Keratinocyte (primary cell): ENCODE measurements around the gene CD34. TPM values are rescaled to one million over a fixed set of nuclear protein-coding genes. Genes with fewer than 3 reads are reported as not detected.

ENCODE experiments used
- DNase-seq: peaks from one replicate; pipeline ENCODE4 v3.0.0-alpha.2; 2011; ENCODE audit warnings: low read depth, missing footprints, low spot score
- FAIRE-seq: peaks from 2 replicates; lab custom pipeline; 2011; peaks lifted over from hg19 to GRCh38; lab: Jason Lieb, UNC
- H2AFZ ChIP-seq: 2 replicates; pipeline ENCODE4 v1.6.0; 2012; ENCODE audit warnings: low read length, control low read depth, inconsistent platforms; ENCODE audit not compliant: control insufficient read depth
- H3K27ac ChIP-seq: 2 replicates; pipeline ENCODE4 v1.5.1; 2011; ENCODE audit warnings: low read length; ENCODE audit not compliant: control insufficient read depth, insufficient read depth
- H3K27me3 ChIP-seq: 3 replicates; pipeline ENCODE4 v1.6.0; 2011; ENCODE audit warnings: low read length; ENCODE audit not compliant: control insufficient read depth, insufficient read depth; ENCODE audit errors: extremely low read depth
- H3K36me3 ChIP-seq, 2 experiments: 2 replicates in 1 of 2; 3 replicates in 1 of 2; pipeline ENCODE4 v1.5.1; 2011; ENCODE audit warnings: low read length in 2 of 2, mild to moderate bottlenecking in 1 of 2; ENCODE audit not compliant: control insufficient read depth in 2 of 2, insufficient read depth in 2 of 2; ENCODE audit errors: extremely low read depth in 1 of 2
- H3K4me1 ChIP-seq: 3 replicates; pipeline ENCODE4 v1.5.1; 2011; ENCODE audit warnings: low read length; ENCODE audit not compliant: control insufficient read depth, insufficient read depth; ENCODE audit errors: extremely low read depth
- H3K4me2 ChIP-seq: 3 replicates; pipeline ENCODE4 v1.6.0; 2011; ENCODE audit warnings: low read depth, low read length; ENCODE audit not compliant: control insufficient read depth, insufficient read depth; ENCODE audit errors: extremely low read depth
- H3K4me3 ChIP-seq, 3 experiments: fragments of 200-600 bp in 1 of 3; sonication (generic) in 1 of 3; 2 replicates in 2 of 3; 3 replicates in 1 of 3; pipeline ENCODE4 v1.5.1; 2011 to 2016; ENCODE audit warnings: low read length in 3 of 3, mild to moderate bottlenecking in 3 of 3, control low read depth in 2 of 3, inconsistent platforms in 1 of 3, low read depth in 1 of 3, mixed read lengths in 1 of 3, mixed run types in 1 of 3, moderate library complexity in 1 of 3; ENCODE audit not compliant: control insufficient read depth in 2 of 3, insufficient read depth in 2 of 3; ENCODE audit errors: extremely low read depth in 1 of 3
- H3K79me2 ChIP-seq: 2 replicates; pipeline ENCODE4 v1.6.0; 2012; ENCODE audit warnings: low read length; ENCODE audit not compliant: control insufficient read depth, insufficient read depth
- H3K9ac ChIP-seq: 3 replicates; pipeline ENCODE4 v1.6.0; 2011; ENCODE audit warnings: low read length; ENCODE audit not compliant: control insufficient read depth, insufficient read depth; ENCODE audit errors: extremely low read depth
- H3K9me1 ChIP-seq: 3 replicates; pipeline ENCODE4 v1.6.0; 2011; ENCODE audit warnings: low read length; ENCODE audit not compliant: control insufficient read depth, insufficient read depth; ENCODE audit errors: extremely low read depth
- H3K9me3 ChIP-seq: 2 replicates; pipeline ENCODE4 v1.5.1; 2012; ENCODE audit warnings: low read depth, low read length; ENCODE audit not compliant: control insufficient read depth
- H4K20me1 ChIP-seq: 3 replicates; pipeline ENCODE4 v1.6.0; 2011; ENCODE audit warnings: low read length; ENCODE audit not compliant: control insufficient read depth, insufficient read depth; ENCODE audit errors: extremely low read depth
- EZH2 ChIP-seq: IDR thresholded peaks from one replicate; pipeline ENCODE4 v1.6.1; 2012; ENCODE audit warnings: inconsistent platforms, mild to moderate bottlenecking, low read length, moderate library complexity
- dilution Hi-C: fragments of 300-500 bp; cut with MboI; formaldehyde crosslinking; loops from one replicate; pipeline ENCODE4 v1.7.0; 2020; ENCODE audit warnings: low sequenced_read_pairs; ENCODE audit not compliant: extremely low pct_ligation_motif_present
- polyA plus RNA-seq, 5 experiments: library from polyadenylated mRNA; depleted of rRNA in 3 of 5; stranded (reverse) in 3 of 5; stranded (forward) in 1 of 5; unstranded in 1 of 5; fragments of >200 nt; gene quantifications; 1 replicate in 1 of 5; 2 replicates in 3 of 5; 3 replicates in 1 of 5; pipeline versions ENCODE4 v1.2.1 to v1.2.3, GENCODE V29; 2011 to 2012; ENCODE audit warnings: missing spikeins in 2 of 5, low read depth in 1 of 5, low replicate concordance in 1 of 5
- TF ChIP-seq, protein P1 (sequence below), 3 experiments: IDR thresholded peaks in 1 of 3; conservative IDR thresholded peaks in 1 of 3; optimal IDR thresholded peaks in 1 of 3; 2 replicates in 2 of 3; 3 replicates in 1 of 3; pipeline versions ENCODE3 to v1.5.1; 2011; ENCODE audit warnings: low read length in 3 of 3, mild to moderate bottlenecking in 3 of 3, moderate library complexity in 2 of 3, control low read depth in 1 of 3, inconsistent platforms in 1 of 3; ENCODE audit not compliant: insufficient read depth in 2 of 3; ENCODE audit errors: extremely low read depth in 1 of 3

Gene CD34
- polyA plus RNA-seq, 1 donor (not counting 4 experiments of a cell fraction or from before 2014, with no cell fraction given): 0.03 TPM

DNA sequence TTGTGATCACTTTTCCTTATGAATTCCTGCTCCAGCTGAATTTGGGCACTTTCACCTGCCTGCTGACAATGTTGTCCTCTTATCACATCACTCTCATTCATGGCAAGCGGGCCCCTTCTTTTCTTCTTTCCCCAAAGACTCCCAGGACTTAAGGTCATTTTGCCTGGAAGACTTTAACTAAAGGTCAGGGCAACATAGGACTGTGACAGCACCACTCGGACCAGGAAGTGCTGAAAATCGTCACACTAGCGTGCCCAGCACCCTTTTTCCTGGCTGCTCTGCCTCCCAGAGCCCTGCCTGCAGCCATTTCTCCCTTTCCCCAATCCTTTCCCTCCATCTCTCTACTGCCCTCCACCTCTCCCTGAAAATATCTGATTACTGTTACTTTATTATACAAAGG lies 35.4 kb downstream of the CD34 start:
- no peak overlapping the region for H3K27ac ChIP-seq
- H3K79me2 ChIP-seq: no peaks in the 10 kb centered on the region
- FAIRE-seq (no peak), DNase-seq (no peak)
- no peaks in the 10 kb centered on the region for H3K27me3 ChIP-seq
- H2AFZ ChIP-seq: no peak overlapping the region
- no peaks in the 10 kb centered on the region for H3K9me3 ChIP-seq
- H3K4me3 ChIP-seq: no peak overlapping the region
- H3K9ac ChIP-seq: no peak overlapping the region
- H4K20me1 ChIP-seq: no peaks in the 10 kb centered on the region
- dilution Hi-C loops: no loop called here
- no peaks in the 10 kb centered on the region for H3K36me3 ChIP-seq
- H3K4me1 ChIP-seq: peaks cover 13% of the 10 kb centered on the region
- no peak overlapping the region for H3K4me2 ChIP-seq
- no peaks in the 10 kb centered on the region for H3K9me1 ChIP-seq
- TF ChIP-seq EZH2: no peak
- TF ChIP-seq, protein P1, sequence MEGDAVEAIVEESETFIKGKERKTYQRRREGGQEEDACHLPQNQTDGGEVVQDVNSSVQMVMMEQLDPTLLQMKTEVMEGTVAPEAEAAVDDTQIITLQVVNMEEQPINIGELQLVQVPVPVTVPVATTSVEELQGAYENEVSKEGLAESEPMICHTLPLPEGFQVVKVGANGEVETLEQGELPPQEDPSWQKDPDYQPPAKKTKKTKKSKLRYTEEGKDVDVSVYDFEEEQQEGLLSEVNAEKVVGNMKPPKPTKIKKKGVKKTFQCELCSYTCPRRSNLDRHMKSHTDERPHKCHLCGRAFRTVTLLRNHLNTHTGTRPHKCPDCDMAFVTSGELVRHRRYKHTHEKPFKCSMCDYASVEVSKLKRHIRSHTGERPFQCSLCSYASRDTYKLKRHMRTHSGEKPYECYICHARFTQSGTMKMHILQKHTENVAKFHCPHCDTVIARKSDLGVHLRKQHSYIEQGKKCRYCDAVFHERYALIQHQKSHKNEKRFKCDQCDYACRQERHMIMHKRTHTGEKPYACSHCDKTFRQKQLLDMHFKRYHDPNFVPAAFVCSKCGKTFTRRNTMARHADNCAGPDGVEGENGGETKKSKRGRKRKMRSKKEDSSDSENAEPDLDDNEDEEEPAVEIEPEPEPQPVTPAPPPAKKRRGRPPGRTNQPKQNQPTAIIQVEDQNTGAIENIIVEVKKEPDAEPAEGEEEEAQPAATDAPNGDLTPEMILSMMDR (optimal IDR thresholded peaks at IDR 0.05 in 1 of 3, IDR thresholded peaks at IDR 0.05 in 1 of 3, conservative IDR thresholded peaks at IDR 0.05 in 1 of 3; ENCODE audit: extremely low read depth in 1 of 3, insufficient read depth in 2 of 3, low read length in 3 of 3): no peak

DNA sequence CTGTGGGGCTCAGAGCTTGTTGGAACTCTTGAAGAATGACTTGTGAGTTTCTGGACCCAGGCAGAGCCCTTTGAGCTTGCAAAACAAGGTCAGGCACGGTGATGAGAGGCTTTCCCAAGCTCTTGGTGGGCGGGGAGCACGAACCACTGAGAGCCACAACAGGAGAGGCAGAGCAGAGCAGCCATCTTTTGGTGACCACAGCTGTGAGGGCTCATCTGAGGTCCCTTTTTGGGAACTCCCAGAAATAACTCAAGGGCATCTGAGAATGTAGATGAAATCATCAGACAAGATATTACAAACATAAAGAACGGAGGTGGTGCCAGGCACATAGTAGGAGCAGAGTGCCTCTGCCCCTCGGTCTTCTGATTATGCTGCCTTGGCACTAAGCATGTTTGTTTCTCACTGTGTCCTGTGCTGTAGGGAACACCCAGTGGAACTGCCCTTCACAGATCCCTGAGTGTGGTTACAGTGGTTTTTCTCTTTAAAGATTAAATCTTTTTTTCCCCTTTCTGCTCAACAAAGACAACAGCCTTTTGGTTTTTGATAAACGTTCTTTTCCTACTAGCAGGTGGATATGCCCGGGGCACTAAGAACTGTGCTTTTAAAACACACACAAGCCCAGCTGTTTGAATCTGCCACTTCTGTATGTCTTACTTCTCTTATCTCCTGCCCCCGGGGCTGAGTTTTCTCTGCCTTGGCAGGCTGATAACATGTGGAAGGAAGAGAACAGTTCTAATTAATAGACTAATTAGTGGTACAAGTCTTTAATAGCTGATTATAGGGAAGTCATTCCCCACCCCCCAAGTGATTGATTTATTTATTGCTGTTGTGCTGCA lies 37.7 kb downstream of the CD34 start:
- H3K4me2 ChIP-seq: no peak overlapping the region
- peaks cover 3% of the 10 kb centered on the region for H3K79me2 ChIP-seq
- H3K4me3 ChIP-seq: no peak overlapping the region
- no peaks in the 10 kb centered on the region for H3K9me1 ChIP-seq
- no peak overlapping the region for H3K27ac ChIP-seq
- TF ChIP-seq EZH2: no peak
- TF ChIP-seq, protein P1 (optimal IDR thresholded peaks at IDR 0.05 in 1 of 3, IDR thresholded peaks at IDR 0.05 in 1 of 3, conservative IDR thresholded peaks at IDR 0.05 in 1 of 3; ENCODE audit: extremely low read depth in 1 of 3, insufficient read depth in 2 of 3, low read length in 3 of 3): no peak
- dilution Hi-C loops: no loop called here
- no peaks in the 10 kb centered on the region for H3K9me3 ChIP-seq
- DNase-seq (no peak), FAIRE-seq (no peak)
- H3K4me1 ChIP-seq: peaks cover 27% of the 10 kb centered on the region
- H3K36me3 ChIP-seq: no peaks in the 10 kb centered on the region
- H3K9ac ChIP-seq: no peak overlapping the region
- H4K20me1 ChIP-seq: no peaks in the 10 kb centered on the region
- no peaks in the 10 kb centered on the region for H3K27me3 ChIP-seq
- no peak overlapping the region for H2AFZ ChIP-seq
